ENCODE data around the gene STAB2.

GRCh38 chr12:103586791-103587370, at the start of gene STAB2:
- TF ChIP-seq CTCF (IDR thresholded peaks at IDR 0.05) (no peak), POLR2A (IDR thresholded peaks at IDR 0.05) (no peak)

Measured in esophagus squamous epithelium (tissue), 4 donors.